ENCODE data around the gene ZKSCAN5.
"Not testable (repeated sequence)": the region's sequence is repeated elsewhere in the genome, so short reads cannot be mapped to it uniquely, and the experiment has no call there.

The ZKSCAN5 gene

DNA sequence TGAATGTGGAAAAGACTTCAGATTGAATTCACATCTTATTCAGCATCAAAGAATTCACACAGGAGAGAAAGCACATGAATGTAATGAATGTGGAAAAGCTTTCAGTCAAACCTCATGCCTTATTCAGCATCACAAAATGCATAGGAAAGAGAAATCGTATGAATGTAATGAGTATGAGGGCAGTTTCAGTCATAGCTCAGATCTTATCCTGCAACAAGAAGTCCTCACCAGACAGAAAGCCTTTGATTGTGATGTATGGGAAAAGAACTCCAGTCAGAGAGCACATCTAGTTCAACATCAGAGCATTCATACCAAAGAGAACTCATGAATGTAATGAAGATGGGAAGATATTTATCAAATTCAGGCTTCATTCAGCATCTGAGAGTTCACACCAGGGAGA is 68.8 kb downstream of the ZKSCAN5 start:
- TF ChIP-seq CTCF (IDR thresholded peaks at IDR 0.05; ENCODE audit: insufficient read depth, low read depth, low read length, missing control alignments) = no peak
- no peak overlapping the region for H3K4me3 ChIP-seq (ENCODE audit: low read length)
- DNase-seq (ENCODE audit: low read depth) = no peak

DNA sequence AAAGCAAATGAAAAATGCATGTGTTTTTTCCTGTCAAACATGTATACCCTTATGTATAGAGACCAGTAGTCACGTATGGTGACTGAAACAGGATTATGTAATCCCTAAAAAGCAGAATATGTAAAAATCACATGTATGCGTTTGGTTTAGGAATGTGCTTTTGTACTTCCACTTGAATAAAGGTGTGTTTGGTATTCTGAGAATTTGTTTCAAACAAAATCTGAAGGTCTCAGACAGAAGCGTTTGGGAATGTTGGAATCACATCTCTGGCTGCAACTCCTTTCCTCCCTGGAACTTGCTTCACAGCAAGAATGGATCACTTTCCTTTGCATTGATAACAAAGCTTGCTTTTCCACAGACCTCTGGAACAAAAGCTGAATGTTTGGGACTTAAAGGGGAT is 71.8 kb downstream of the ZKSCAN5 start:
- no peak for DNase-seq (ENCODE audit: low read depth)

DNA sequence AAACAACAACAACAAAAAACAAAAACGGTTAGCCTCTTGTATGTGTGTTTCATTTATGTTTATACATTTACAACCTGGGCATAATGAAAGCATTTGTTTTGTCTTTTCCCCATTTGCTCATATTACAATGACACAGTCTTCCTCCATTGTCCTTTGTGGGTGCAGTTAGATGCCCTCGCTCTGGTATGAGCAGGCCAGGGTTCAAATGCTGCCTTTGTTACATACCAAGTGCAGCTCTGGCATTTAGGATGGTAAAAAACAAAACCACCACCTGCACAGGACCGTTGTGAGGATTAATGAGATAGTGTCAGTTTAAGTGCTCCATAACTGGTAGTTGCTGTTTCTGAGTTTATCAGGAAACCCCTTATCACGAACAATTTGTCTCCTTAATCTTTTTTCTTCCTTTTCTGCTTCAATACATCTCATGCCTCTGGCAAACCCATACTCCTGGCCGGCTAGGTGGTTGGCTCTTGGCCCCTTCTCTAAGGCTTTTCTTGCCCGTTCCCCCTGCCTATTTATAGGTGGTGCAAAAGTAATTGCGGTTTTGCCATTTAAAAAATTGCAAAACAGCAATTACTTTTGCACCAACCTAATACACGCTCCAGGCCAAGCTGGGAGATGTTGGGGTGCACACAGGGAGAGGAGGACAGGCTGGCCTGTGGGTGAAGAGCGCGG is 75.0 kb downstream of the ZKSCAN5 start:
- no peak for TF ChIP-seq CTCF (IDR thresholded peaks at IDR 0.05; ENCODE audit: insufficient read depth, low read depth, low read length, missing control alignments)
- H3K4me3 ChIP-seq (ENCODE audit: low read length) = peak overlapping the region; percentile 52
- no peak for DNase-seq (ENCODE audit: low read depth)

More for the DNA sequence above, 71.8 kb downstream of the ZKSCAN5 start:
- no peak for TF ChIP-seq CTCF (IDR thresholded peaks at IDR 0.05; ENCODE audit: insufficient read depth, low read depth, low read length, missing control alignments)
- no peak overlapping the region for H3K4me3 ChIP-seq (ENCODE audit: low read length)

- peak; percentile 23 for DNase-seq (ENCODE audit: low read depth)
- peak overlapping the region; percentile 52 for H3K4me3 ChIP-seq (ENCODE audit: low read length)
- TF ChIP-seq CTCF (IDR thresholded peaks at IDR 0.05; ENCODE audit: insufficient read depth, low read depth, low read length, missing control alignments) = no peak
Measured at GRCh38 chr7:99579956-99580777, 75.7 kb downstream of the ZKSCAN5 start.

DNA sequence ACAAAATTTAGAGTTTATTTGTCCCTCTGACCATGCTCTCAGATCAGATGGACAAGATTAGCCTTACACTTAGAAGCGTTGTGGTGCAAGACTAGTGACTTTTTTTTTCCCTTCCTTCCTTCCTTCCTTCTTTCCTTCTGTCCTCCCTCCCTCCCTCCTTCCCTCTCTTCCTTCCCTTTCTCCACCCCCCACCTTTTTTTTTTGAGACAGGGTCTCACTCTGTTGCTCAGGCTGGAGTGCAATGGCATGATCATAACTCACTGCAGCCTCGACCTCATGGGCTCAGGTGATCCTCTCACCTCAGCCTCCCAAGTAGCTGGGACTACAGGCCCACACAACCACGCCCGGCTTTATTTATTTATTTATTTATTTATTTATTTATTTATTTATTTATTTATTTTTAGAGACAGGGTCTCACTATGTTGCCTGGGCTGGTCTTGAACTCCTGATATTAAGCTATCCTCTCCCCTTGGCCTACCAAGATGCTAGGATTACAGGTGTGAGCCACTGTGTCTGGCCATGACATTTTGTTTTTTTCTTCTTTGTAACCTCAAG is 76.4 kb downstream of the ZKSCAN5 start:
- peak overlapping the region; percentile 52 for H3K4me3 ChIP-seq (ENCODE audit: low read length)
- DNase-seq (ENCODE audit: low read depth) = not testable (repeated sequence)
